T47D (cell line): ENCODE data around the gene MACF1.

Source experiments
- DNase-seq, 2 experiments: peaks; one replicate each; pipeline versions ENCODE4 v3.0.0 to v3.0.0-alpha.2; 2011 to 2012; ENCODE audit warnings: low read depth in 1 of 2, low spot score in 1 of 2
- JUND ChIP-seq: IDR thresholded peaks from 2 replicates; pipeline ENCODE4 v1.6.1; 2012; ENCODE audit warnings: low read depth
- in situ Hi-C: cut with HindIII; loops from 2 replicates; pipeline ENCODE4 v1.10.0; 2016; ENCODE audit warnings: low sequenced_read_pairs, low pct_unique_long_range_greater_than_20kb

MACF1 gene

DNA sequence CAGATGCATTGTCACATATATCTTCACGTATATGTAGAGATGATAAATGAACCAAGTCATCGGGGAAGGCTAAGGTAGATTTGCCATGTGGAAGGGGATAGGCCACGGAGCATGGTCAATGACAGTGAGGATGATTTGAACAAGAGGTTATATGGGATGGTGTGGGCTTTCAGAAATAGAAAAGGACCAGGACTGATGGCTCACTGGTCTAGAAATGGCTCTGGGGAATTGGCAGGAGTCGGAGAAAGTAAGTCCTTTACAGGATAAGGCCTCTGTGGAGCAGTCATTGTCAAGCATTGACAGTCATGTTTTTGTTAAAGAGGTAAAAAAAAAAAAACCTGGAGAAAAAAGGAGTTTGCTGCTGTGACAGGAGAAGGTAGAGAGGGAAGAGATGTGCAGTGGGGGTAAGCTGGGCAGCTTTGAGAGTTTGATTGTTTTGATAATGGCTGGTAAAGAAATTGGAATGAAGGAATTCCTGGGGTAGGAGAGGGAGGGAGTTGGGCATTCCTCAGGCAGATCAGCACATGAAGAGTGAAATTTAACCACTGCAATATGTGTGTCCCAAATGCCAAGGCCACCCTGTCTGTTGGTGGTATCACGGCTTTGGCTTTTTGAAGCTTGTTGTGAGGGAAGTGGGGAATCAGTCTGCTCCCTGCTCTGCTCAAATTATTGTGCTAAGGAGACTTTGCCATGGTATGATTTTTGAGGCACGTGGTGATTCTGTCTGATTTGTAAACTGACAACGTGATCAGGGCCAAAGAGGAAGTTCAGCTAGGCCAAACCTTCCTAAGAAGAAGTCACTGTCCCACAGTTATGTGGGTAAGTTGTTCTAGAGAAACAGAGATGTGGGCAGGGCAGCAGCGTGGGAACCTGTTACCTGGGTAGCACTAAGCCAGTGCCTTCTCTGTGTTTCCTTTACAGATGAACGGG, 26.0 kb downstream of the MACF1 start:
- DNase-seq, result no peak
- in situ Hi-C loops, result no loop called here
- TF ChIP-seq JUND, result no peak

DNA sequence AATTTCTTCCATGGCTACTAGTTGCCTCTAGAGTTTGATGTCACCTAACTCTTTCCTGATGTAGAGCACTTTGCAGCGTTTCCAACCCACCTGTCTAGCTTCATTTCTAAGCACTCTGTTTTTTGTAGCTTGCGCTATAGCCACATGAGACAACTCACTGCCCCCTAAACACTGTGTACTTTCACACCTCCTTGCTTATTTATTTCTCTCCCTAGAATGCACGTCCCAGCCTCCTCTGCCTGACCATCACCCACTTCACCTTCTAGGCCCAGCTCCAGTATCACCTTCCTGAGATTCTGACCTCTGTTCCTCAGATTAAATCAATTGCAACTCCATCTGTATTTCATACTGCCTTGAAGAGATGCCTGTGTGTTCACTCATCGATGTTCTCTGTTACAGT, 32.5 kb downstream of the MACF1 start:
- in situ Hi-C loops, result no loop called here
- no peak for DNase-seq
- TF ChIP-seq JUND, result no peak

DNA sequence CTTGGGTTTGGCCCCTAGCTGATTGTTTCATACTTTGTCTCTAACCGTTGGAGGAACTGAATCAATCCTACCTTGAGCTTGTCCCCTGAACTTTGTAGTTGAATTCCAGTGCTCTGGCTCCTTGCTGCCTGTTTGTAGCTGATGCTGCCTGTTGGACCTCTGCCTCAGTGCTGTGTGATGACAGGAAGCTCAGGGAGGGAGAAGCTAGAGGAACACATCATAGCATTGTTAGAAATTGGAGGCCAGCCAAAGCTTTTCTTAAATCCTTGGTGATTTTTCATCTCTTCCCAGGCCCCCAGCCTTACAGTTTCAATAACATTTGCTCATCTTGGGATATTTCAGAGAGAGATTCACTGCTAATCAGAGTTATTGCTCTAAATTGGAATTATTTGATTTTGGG, 34.0 kb downstream of the MACF1 start:
- no peak for DNase-seq
- no peak for TF ChIP-seq JUND
- in situ Hi-C loops, result no loop called here

DNA sequence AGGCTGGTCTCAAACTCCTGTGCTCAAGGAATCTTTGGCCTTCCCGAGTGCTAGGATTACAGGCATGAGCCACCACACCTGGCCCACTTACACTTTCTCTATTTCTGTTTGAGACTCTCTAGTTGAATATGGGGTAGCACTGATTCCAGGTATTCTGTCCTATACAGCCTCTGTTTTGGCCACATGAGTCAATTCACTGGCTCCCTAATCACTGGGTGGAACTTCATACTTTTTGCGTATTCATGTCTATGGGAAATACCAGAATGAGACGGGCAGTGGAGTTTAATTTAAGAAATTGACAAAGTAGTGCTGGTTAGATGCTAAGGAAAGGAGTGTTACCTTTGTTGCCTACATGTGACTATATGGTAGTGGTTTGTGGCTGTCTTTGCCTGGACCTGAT, 35.5 kb downstream of the MACF1 start:
- in situ Hi-C loops, result no loop called here
- TF ChIP-seq JUND, result no peak
- DNase-seq, result no peak

DNA sequence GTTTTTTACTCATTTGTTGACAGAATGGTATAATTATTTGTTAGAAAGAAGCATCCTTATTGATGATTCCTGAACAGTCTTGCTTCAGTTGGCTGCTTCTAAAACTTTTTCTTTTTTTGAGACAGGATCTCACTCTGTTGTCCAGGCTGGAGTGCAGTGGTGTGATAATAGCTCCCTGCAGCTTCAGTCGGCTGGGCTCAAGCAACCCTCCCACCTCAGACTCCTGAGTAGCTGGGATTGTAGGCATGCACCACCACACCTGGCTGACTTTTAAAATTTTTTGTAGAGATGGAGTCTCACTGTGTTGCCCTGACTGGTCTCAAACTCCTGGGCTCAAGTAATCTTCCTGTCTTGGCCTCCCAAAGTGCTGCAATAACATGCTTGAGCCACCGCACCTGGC, 38.8 kb downstream of the MACF1 start:
- DNase-seq, result no peak
- no peak for TF ChIP-seq JUND
- in situ Hi-C loops, result no loop called here

DNA sequence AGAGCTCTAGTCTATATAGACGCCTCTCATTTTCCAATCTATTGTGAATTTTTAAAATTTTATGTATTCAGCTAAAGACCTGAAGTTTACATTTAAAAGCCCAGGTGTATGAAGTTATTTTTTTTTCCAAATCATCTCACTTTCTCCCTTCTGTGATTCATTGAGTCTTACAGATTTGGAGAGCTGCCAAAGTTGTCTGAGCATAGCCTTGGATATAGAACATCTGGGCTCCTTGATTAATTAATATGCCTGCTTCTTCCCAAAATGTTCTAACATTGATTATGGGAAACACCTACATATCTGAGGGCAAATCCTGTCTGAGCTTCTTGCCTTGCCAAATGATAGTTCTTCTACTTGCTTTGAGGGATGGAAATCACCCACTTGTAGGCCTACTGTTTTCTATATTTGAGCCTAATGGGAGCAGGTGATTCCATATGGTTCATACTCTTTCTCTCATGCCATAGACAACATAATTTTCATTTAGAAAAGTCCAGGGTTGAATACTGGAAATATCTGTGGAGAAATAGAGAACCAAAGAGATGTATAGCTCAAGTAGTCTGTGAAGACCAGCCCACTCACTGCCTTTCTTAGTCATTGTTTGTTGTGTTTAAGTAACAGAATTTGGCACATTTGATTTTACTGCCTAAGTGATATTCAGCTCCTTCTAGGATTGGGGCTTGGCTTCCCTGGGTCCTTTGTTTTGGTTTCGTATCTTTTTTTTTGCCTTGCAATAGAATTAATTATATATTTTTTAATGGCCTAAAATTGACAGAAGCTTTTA, 46.2 kb downstream of the MACF1 start:
- in situ Hi-C loops, result no loop called here
- DNase-seq, result no peak
- TF ChIP-seq JUND, result no peak

DNA sequence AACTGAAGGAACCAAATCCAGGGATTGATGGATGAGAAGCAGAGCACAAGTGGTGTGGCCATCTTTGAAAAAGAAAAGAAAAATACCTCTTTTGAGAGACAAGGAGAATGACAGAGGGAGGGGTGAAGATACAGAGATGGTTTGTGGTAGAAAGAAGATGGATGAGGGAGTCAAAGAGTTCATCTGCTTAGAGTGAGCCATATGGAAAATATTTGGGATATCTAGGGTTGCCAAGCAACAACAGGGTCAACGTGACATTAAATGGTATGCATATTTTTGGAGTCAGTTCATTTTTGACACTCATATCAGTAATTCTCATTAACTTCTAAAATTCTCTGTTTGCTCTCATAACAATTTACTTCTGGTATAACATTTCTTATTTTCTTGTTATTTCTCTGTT, 50.7 kb downstream of the MACF1 start:
- in situ Hi-C loops, result no loop called here

DNA sequence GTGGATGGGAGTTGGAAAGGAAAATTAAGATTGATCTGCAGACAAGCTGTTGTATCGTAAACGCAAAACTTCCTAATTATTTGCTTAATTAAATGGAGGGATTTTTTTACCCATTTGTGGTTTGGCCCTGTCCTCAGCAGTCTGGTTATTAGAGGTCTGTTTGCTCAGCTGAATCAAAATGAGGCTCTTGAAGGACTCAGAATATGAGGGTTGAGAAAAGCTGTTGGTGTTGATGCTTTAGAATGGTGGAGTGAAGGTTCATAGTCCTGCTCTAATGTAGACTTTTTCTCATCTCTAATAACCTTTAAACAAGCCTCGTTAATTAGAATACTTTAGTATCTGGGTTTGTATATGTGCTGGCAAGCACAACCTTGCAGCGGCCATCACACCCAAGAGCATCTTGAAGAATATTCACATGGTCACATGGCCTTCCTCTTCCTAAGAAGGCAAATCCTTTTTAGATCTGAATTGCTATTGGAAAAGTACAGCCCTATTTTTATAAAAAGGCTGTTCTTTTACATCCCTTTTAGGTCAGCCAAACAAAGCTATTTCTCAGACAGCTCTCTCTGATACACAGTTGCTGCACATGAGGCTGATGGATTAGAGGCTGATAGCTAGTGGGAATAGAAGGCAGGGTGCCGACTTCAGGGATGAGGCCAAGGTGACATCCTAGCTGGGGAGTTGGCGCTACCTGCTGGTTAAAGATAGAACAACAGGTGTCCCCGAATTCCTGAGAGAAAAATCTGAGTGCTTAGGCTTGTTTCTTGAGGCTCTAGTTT, 53.8 kb downstream of the MACF1 start:
- in situ Hi-C loops, result no loop called here
- no peak for TF ChIP-seq JUND
- peak; percentile 48 to 68 for DNase-seq

More for the DNA sequence above, 50.7 kb downstream of the MACF1 start:
- DNase-seq, result no peak
- TF ChIP-seq JUND, result no peak

DNA sequence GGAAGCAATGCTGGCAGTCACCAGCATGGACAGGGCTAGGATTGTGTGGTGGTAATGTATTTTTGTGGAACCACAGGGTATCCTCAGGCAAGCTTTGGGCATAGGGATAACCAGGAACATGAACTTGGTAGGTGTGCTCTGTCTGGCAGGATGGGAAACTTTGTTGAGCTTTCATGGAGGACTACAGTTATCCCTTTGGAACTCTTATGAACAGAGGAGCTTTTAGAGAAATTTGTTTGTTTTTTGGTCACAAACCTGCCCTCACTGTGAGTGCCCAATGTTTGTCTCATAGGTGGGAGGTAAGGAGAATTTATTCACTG, 54.4 kb downstream of the MACF1 start:
- TF ChIP-seq JUND, result no peak
- no peak for DNase-seq
- in situ Hi-C loops, result no loop called here

DNA sequence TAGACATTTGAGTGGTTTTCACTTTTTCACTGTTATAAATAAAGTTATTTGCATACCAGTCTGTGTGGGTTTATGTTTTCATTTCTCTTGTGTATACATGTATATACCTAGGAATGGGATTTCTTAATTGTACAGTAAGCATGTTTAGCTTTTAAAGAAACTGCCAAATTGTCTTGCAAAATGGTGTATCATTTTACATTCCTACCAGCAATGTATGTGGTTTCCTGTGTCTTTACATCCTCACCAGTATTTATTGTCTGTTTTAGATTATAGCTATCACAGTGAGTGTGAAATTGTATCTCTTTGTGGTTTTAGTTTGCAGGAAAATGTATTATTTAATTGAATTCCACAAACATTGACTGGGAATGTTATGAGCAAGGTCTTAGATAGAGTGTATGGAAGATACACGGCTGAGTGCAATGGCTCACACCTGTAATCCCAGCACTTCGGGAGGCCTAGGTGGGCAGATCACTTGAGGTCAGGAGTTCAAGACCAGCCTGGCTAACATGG, 57.3 kb downstream of the MACF1 start:
- in situ Hi-C loops, result no loop called here
- DNase-seq, result no peak
- no peak for TF ChIP-seq JUND

DNA sequence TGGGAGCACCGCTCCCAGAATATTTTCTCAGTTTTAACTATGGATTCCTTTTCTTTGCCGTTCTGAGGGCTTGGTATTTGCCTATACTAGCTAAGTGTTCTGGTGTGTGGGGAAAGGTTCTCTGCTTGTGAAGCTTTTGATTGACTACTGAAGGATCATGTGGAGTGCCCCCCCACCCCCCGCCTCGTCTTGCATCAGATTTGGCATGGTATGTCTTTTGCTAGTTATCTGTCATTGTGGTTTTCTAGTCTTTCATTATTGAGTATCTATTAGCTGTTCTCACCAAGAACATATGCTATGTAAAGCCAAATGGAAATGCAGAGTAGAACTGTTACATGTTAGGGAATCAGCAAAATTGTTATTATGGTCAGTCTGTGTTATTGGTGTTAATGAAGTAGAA, 58.3 kb downstream of the MACF1 start:
- no peak for TF ChIP-seq JUND
- no peak for DNase-seq
- in situ Hi-C loops, result no loop called here

DNA sequence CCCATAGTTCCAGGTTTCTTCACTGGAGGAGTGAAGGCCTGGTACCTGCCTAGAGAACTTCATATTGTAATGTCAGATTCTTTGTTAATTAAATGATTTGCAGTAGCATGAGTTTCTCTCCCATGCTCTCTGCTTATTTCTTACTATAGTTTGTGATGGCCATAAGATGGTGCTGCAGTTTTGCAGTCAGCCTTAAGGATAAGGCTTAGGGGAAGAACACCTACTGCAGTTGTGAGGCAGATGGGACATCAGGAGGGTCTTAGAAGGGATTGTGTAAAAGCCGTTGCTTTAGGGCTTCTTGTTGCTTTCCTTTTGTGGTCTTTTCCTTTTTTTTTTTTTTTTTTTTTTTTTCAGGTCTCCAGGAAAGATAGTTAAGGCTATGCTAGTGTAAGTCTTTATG, 61.8 kb downstream of the MACF1 start:
- TF ChIP-seq JUND, result no peak
- DNase-seq, result peak; percentile 28 to 56
- in situ Hi-C loops, result no loop called here
